HTR-8/SVneo (cell line): Measurements from ENCODE around the gene OPTN.

Source experiments
- DNase-seq: peaks from one replicate; pipeline ENCODE4 v3.0.0; 2011; ENCODE audit warnings: low spot score, mixed read lengths; ENCODE audit not compliant: insufficient read length
- FAIRE-seq: peaks from 2 replicates; lab custom pipeline; 2011; peaks lifted over from hg19 to GRCh38; lab: Jason Lieb, UNC

The OPTN gene

GRCh38 chr10:13167568-13167967, 67.6 kb downstream of the OPTN start:
- DNase-seq (no peak), FAIRE-seq (no peak)

- FAIRE-seq (no peak), DNase-seq (no peak)
Measured at GRCh38 chr10:13168781-13169180, 68.8 kb downstream of the OPTN start.

- FAIRE-seq (no peak), DNase-seq (no peak)
Measured at GRCh38 chr10:13173616-13174015, 73.7 kb downstream of the OPTN start.

GRCh38 chr10:13180788-13181187, 80.8 kb downstream of the OPTN start:
- FAIRE-seq (no peak), DNase-seq (no peak)

GRCh38 chr10:13182424-13182823, 82.5 kb downstream of the OPTN start:
- no peak for FAIRE-seq

GRCh38 chr10:13183625-13184024, 83.7 kb downstream of the OPTN start:
- DNase-seq (no peak), FAIRE-seq (no peak)

More at GRCh38 chr10:13182424-13182823, 82.5 kb downstream of the OPTN start:
- no peak for DNase-seq

GRCh38 chr10:13184276-13184675, 84.3 kb downstream of the OPTN start:
- no peak for DNase-seq
- no peak for FAIRE-seq

- FAIRE-seq (no peak), DNase-seq (no peak)
Measured at GRCh38 chr10:13184730-13185514, 85.0 kb downstream of the OPTN start.

- DNase-seq (no peak), FAIRE-seq (no peak)
Measured at GRCh38 chr10:13187135-13187534, 87.2 kb downstream of the OPTN start.
